Measurements from ENCODE around the gene SRA1.

DNA sequence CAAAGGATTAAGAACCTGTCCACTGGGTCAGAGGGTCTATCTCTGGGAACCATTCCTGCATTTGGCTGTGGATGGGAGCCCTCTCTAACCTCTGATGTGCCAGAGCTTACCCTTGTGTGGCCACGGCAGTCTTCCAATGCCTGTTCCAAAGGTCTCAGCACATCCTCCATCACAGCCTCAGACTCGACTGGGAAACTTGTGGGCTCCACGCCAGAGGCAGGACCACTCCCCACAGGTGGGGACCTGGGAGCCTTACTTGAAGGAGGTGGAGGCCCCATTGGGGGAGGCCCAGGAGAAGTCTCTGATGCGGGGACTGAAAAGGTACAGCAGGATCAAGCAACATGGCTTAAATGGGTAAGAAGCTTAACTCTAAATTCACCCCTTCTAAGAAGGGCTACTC lies 5.4 kb downstream of the SRA1 start:
- TF ChIP-seq, protein P1, sequence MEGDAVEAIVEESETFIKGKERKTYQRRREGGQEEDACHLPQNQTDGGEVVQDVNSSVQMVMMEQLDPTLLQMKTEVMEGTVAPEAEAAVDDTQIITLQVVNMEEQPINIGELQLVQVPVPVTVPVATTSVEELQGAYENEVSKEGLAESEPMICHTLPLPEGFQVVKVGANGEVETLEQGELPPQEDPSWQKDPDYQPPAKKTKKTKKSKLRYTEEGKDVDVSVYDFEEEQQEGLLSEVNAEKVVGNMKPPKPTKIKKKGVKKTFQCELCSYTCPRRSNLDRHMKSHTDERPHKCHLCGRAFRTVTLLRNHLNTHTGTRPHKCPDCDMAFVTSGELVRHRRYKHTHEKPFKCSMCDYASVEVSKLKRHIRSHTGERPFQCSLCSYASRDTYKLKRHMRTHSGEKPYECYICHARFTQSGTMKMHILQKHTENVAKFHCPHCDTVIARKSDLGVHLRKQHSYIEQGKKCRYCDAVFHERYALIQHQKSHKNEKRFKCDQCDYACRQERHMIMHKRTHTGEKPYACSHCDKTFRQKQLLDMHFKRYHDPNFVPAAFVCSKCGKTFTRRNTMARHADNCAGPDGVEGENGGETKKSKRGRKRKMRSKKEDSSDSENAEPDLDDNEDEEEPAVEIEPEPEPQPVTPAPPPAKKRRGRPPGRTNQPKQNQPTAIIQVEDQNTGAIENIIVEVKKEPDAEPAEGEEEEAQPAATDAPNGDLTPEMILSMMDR (IDR thresholded peaks at IDR 0.05; ENCODE audit: low read length) = no peak
- TF ChIP-seq EZH2 (IDR thresholded peaks at IDR 0.05; ENCODE audit: borderline replicate concordance, low read length) = no peak

Measured in OCI-LY1 (cell line).